HTR-8/SVneo (cell line): ENCODE data around the gene CMTM5.

ENCODE experiments used
- DNase-seq: peaks from one replicate; pipeline ENCODE4 v3.0.0; 2011; ENCODE audit warnings: low spot score, mixed read lengths; ENCODE audit not compliant: insufficient read length
- FAIRE-seq: peaks from 2 replicates; lab custom pipeline; 2011; peaks lifted over from hg19 to GRCh38; lab: Jason Lieb, UNC

CMTM5 gene

GRCh38 chr14:23357261-23357660 is 19.6 kb upstream of the CMTM5 start:
- no peak for DNase-seq
- FAIRE-seq, result no peak

GRCh38 chr14:23358042-23358441 is 18.8 kb upstream of the CMTM5 start:
- no peak for FAIRE-seq
- no peak for DNase-seq

- no peak for FAIRE-seq
- DNase-seq, result no peak
Observed at GRCh38 chr14:23358553-23359166, 18.2 kb upstream of the CMTM5 start.

- no peak for DNase-seq
- FAIRE-seq, result no peak
Observed at GRCh38 chr14:23359167-23359626, 17.6 kb upstream of the CMTM5 start.

DNA sequence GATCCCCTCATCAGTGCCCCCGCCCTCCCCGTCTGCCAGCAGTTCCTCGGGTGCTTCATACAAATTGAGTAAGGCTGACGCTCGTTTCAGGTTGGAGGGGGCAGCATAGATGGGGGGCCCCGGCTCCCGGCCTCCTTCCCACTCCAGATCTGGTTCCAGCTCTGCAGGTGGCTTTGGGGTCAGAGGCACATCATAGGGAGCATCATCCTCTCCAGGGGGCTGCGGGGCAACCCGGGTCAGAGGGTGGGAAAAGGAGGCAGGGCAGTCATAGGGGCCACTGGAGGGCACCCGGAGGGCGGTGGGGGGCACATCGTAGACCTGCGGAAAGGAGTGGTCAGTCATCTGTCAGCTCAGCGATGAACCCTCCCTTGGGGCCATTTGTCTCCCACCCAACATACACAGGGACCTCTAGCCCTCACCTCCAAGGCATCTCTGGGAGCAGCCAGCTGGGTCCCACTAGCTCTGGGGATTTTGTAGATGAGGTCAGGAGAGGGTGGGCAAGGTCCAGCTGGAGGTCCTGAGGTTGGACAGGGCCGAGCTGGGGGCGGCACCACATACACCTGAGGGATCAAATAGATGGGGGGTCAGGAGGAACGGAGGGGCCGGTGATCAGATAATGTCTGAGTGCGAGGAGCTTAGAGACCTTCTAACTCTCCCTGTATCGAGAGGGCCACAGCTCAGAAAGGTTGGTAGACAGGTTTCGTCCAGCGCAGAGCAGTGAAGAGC is 17.0 kb upstream of the CMTM5 start:
- DNase-seq (no peak), FAIRE-seq (no peak)

- FAIRE-seq (no peak), DNase-seq (no peak)
Observed at GRCh38 chr14:23360496-23360895, 16.4 kb upstream of the CMTM5 start.

GRCh38 chr14:23361320-23361719 is 15.5 kb upstream of the CMTM5 start:
- FAIRE-seq (no peak), DNase-seq (no peak)

GRCh38 chr14:23361763-23362162 is 15.1 kb upstream of the CMTM5 start:
- DNase-seq, result no peak
- no peak for FAIRE-seq

DNA sequence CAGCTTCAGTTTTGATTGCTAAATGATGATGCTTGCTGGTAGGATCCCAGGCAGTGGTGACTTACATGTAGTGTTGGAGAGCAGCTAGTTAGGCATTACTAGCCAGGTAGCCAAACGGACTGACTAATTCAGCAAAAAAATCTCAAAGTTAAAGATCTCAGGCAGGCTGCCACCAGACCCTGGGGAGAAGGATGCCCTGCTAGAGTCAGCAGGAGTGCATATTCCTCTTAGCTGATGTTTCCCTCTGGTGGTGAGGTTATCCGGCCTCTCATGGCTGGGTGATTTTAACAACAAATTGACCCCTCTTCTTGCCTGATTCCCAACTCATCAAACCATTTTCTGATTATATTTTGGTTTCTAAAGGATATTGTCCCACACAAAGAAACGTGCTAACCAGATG is 14.6 kb upstream of the CMTM5 start:
- no peak for FAIRE-seq
- no peak for DNase-seq

- no peak for FAIRE-seq
Observed at GRCh38 chr14:23364164-23365035, 12.4 kb upstream of the CMTM5 start.

GRCh38 chr14:23365036-23365731 is 11.7 kb upstream of the CMTM5 start, which contains the start of gene EFS:
Gene EFS (minus strand): TSS chr14:23365172. CDS start chr14:23365025, 147 bp downstream.
- DNase-seq (no peak), FAIRE-seq (no peak)

More at GRCh38 chr14:23364164-23365035, 12.4 kb upstream of the CMTM5 start:
- no peak for DNase-seq

GRCh38 chr14:23365732-23366425 is 11.0 kb upstream of the CMTM5 start:
- peak; percentile 24 for DNase-seq
- no peak for FAIRE-seq

DNA sequence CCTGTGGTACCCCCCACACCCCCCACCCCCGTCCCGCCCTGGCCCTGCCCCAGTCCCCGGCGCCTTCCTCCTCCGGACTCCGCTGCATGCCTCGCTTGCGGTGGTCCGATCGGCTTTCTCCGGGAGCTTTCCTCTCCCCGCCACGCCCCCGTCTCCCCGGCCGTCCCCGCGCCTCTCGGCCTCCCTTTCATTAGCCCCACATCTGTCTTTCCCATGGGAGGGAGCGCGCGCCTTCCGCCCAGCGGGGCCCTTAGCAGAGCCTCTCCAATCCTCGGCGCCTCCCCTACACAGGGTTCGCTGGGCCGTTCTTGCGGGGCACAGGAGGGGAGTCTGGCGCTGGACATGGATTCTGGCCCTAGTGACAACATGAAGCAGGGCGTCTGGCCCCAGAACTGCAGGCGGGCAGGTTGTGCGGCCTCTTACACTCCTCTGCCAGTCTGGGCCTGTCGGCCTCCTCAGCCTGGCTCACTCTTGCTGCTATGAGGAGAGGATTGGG is 10.4 kb upstream of the CMTM5 start:
- FAIRE-seq, result no peak
- peak; percentile 13 for DNase-seq

- DNase-seq (no peak), FAIRE-seq (no peak)
Observed at GRCh38 chr14:23370221-23370620, 6.6 kb upstream of the CMTM5 start.

DNA sequence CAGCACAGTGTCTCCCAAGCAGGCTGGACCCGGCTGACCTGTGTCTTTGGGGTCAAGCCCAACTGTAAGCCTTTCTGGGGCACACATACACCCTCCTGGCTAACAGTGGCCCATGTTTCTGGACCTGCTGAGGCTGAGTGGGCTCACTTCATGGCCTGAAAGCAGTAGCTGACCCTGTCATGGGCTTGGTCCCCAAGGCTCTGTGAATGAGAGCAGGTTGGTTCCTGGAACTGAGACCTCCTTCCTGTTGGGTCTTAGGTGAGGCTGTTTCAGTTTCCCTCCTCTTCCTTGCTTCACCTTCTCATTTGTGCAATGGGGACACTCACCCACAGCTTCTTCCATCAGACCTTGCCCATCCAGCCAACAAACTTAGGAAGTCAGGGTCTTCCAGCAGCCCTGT is 5.0 kb upstream of the CMTM5 start:
- no peak for DNase-seq

DNA sequence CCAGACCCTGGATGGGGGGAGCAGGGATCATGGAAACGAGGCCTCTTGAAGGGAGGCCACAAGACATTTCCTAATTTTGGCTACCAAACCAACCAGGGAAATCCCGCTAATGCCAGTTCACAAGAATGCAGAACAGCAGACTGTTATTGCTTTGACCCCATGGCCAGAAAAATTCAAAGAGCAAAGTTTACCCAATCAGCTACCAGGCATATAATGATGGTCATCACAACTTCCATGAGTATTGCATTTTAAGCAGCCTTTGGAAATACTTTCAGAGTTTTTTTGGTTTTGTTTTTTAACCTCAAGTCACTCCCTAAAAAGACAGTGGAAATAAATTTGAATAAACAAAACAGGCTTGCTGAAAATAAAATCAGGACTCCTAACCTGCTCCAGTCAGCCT is 4.3 kb upstream of the CMTM5 start, which contains the start of gene IL25:
Gene IL25, plus strand, starts transcription at position 301 of the 400 bp plus-strand sequence.
- FAIRE-seq (no peak), DNase-seq (no peak)

More for the DNA sequence above, 5.0 kb upstream of the CMTM5 start:
- FAIRE-seq, result no peak

DNA sequence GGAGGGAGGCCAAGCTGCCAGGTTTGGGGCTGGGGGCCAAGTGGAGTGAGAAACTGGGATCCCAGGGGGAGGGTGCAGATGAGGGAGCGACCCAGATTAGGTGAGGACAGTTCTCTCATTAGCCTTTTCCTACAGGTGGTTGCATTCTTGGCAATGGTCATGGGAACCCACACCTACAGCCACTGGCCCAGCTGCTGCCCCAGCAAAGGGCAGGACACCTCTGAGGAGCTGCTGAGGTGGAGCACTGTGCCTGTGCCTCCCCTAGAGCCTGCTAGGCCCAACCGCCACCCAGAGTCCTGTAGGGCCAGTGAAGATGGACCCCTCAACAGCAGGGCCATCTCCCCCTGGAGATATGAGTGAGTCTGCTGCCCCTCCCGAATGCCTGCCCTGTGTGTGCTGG is 3.8 kb upstream of the CMTM5 start:
- FAIRE-seq (no peak), DNase-seq (no peak)

DNA sequence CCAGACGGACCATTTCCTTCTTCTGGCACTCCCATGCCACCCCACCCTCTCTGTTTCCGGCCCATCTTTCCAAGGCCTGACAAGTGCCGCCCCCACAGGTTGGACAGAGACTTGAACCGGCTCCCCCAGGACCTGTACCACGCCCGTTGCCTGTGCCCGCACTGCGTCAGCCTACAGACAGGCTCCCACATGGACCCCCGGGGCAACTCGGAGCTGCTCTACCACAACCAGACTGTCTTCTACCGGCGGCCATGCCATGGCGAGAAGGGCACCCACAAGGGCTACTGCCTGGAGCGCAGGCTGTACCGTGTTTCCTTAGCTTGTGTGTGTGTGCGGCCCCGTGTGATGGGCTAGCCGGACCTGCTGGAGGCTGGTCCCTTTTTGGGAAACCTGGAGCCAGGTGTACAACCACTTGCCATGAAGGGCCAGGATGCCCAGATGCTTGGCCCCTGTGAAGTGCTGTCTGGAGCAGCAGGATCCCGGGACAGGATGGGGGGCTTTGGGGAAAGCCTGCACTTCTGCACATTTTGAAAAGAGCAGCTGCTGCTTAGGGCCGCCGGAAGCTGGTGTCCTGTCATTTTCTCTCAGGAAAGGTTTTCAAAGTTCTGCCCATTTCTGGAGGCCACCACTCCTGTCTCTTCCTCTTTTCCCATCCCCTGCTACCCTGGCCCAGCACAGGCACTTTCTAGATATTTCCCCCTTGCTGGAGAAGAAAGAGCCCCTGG is 1.2 kb upstream of the CMTM5 start:
- DNase-seq (no peak), FAIRE-seq (no peak)

DNA sequence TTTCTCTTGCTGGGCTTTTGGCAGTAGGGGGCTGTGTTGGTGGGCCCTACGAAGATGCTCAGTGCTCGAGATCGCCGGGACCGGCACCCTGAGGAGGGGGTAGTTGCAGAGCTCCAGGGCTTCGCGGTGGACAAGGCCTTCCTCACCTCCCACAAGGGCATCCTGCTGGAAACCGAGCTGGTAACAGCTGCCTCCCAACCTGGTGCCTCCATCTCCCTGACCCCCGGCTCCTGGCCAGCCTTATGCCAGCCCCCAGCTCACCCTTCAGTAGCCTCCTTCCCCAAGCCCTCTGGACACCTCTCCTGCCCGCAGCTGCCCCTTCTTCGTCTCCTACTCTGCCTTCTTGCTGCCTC is 328 bp downstream of the CMTM5 start:
- FAIRE-seq (no peak), DNase-seq (no peak)
